PC-3 (cell line): Measurements from ENCODE around the gene NLN.
"Not testable (repeated sequence)": the region's sequence is repeated elsewhere in the genome, so short reads cannot be mapped to it uniquely, and the experiment has no call there.

Experiments
- CTCF ChIP-seq: fragments of 300-600 bp; sonication (generic); conservative IDR thresholded peaks from 2 replicates; pipeline ENCODE4 v1.5.1; 2017; ENCODE audit warnings: antibody characterized with exemption, low read depth, mild to moderate bottlenecking, low read length
- EZH2 ChIP-seq: fragments of 300-600 bp; sonication (generic); IDR thresholded peaks from one replicate; pipeline ENCODE4 v1.6.1; 2017; ENCODE audit warnings: antibody characterized with exemption, mild to moderate bottlenecking, low read length; ENCODE audit not compliant: unreplicated experiment

GRCh38 chr5:65844763-65845162, 122.8 kb downstream of the NLN start:
- TF ChIP-seq EZH2, CTCF: not testable (repeated sequence)
